ENCODE measurements around the gene SIK2. TPM values are rescaled to one million over a fixed set of nuclear protein-coding genes. Genes with fewer than 3 reads are reported as not detected.

The SIK2 gene
- total and polyA plus RNA-seq, 2 donors from 2014 or later: 6.4 to 40.1 TPM

- no peak overlapping the region for H3K9ac ChIP-seq (ENCODE audit: low read length in 3 of 3)
- H3K9me3 ChIP-seq (ENCODE audit: control insufficient read depth in 2 of 3, insufficient read depth in 1 of 3, low read length in 3 of 3): no peaks in the 10 kb centered on the region
- TF ChIP-seq, protein P1, sequence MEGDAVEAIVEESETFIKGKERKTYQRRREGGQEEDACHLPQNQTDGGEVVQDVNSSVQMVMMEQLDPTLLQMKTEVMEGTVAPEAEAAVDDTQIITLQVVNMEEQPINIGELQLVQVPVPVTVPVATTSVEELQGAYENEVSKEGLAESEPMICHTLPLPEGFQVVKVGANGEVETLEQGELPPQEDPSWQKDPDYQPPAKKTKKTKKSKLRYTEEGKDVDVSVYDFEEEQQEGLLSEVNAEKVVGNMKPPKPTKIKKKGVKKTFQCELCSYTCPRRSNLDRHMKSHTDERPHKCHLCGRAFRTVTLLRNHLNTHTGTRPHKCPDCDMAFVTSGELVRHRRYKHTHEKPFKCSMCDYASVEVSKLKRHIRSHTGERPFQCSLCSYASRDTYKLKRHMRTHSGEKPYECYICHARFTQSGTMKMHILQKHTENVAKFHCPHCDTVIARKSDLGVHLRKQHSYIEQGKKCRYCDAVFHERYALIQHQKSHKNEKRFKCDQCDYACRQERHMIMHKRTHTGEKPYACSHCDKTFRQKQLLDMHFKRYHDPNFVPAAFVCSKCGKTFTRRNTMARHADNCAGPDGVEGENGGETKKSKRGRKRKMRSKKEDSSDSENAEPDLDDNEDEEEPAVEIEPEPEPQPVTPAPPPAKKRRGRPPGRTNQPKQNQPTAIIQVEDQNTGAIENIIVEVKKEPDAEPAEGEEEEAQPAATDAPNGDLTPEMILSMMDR (IDR thresholded peaks at IDR 0.05; ENCODE audit: borderline replicate concordance, extremely low read depth, insufficient read depth): no peak
- DNase-seq (no peak), FAIRE-seq (no peak)
- H3K4me1 ChIP-seq (ENCODE audit: control insufficient read depth in 2 of 3, insufficient read depth in 2 of 3, low read depth in 1 of 3, low read length in 3 of 3): peaks cover 0 to 30% (median 13%) of the 10 kb centered on the region in 3 donors
- H3K4me3 ChIP-seq (ENCODE audit: low read length in 3 of 3): no peak overlapping the region
- no peaks in the 10 kb centered on the region for H3K27me3 ChIP-seq (ENCODE audit: control insufficient read depth, insufficient read depth, low read length)
- intact Hi-C loops (cut with DNase I): no loop called here
- peaks cover 0 to 3% (median 3%) of the 10 kb centered on the region in 3 donors for H3K36me3 ChIP-seq (ENCODE audit: control insufficient read depth in 2 of 3, insufficient read depth in 3 of 3, low read length in 3 of 3)
- H3K27ac ChIP-seq (ENCODE audit: low read depth in 2 of 2, low read length in 2 of 2): no peak overlapping the region
Measured at GRCh38 chr11:111633756-111634362, 31.6 kb downstream of the SIK2 start.

- Histone ChIP-seq H3K9ac (ENCODE audit: low read length in 3 of 3) (no peak overlapping the region), H3K27ac (ENCODE audit: low read depth in 2 of 2, low read length in 2 of 2) (peak overlapping the region; percentile 3 to 10), H3K4me3 (ENCODE audit: low read length in 3 of 3) (no peak overlapping the region), H3K4me1 (ENCODE audit: control insufficient read depth in 2 of 3, insufficient read depth in 2 of 3, low read depth in 1 of 3, low read length in 3 of 3) (peaks cover 0 to 30% (median 18%) of the 10 kb centered on the region in 3 donors), H3K9me3 (ENCODE audit: control insufficient read depth in 2 of 3, insufficient read depth in 1 of 3, low read length in 3 of 3) (no peaks in the 10 kb centered on the region), H3K36me3 (ENCODE audit: control insufficient read depth in 2 of 3, insufficient read depth in 3 of 3, low read length in 3 of 3) (peaks cover 0 to 3% (median 0%) of the 10 kb centered on the region in 3 donors), H3K27me3 (ENCODE audit: control insufficient read depth, insufficient read depth, low read length) (no peaks in the 10 kb centered on the region)
- intact Hi-C loops (cut with DNase I): no loop called here
- TF ChIP-seq, protein P1 (IDR thresholded peaks at IDR 0.05; ENCODE audit: borderline replicate concordance, extremely low read depth, insufficient read depth): no peak
- DNase-seq (peak in 1 of 5 donors; percentile 34), FAIRE-seq (no peak)
Measured at GRCh38 chr11:111634981-111635705, 32.9 kb downstream of the SIK2 start.

- peak overlapping the region; percentile 3 to 10 for H3K27ac ChIP-seq (ENCODE audit: low read depth in 2 of 2, low read length in 2 of 2)
- TF ChIP-seq, protein P1 (IDR thresholded peaks at IDR 0.05; ENCODE audit: borderline replicate concordance, extremely low read depth, insufficient read depth): no peak
- H3K36me3 ChIP-seq (ENCODE audit: control insufficient read depth in 2 of 3, insufficient read depth in 3 of 3, low read length in 3 of 3): peaks cover 0 to 3% (median 0%) of the 10 kb centered on the region in 3 donors
- no peaks in the 10 kb centered on the region for H3K27me3 ChIP-seq (ENCODE audit: control insufficient read depth, insufficient read depth, low read length)
- FAIRE-seq (no peak), DNase-seq (peak in 1 of 5 donors; percentile 28)
- no peak overlapping the region for H3K4me3 ChIP-seq (ENCODE audit: low read length in 3 of 3)
- H3K9ac ChIP-seq (ENCODE audit: low read length in 3 of 3): no peak overlapping the region
- intact Hi-C loops (cut with DNase I): no loop called here
- peaks cover 0 to 30% (median 18%) of the 10 kb centered on the region in 3 donors for H3K4me1 ChIP-seq (ENCODE audit: control insufficient read depth in 2 of 3, insufficient read depth in 2 of 3, low read depth in 1 of 3, low read length in 3 of 3)
- no peaks in the 10 kb centered on the region for H3K9me3 ChIP-seq (ENCODE audit: control insufficient read depth in 2 of 3, insufficient read depth in 1 of 3, low read length in 3 of 3)
Measured at GRCh38 chr11:111635706-111636045, 33.4 kb downstream of the SIK2 start.

All from kidney (tissue), 14 donors.